H9 (cell line): ENCODE results near the gene BICDL1. TPM values are rescaled to one million over a fixed set of nuclear protein-coding genes. Genes with fewer than 3 reads are reported as not detected.

ENCODE experiments used
- DNase-seq: peaks from one replicate; pipeline ENCODE4 v3.0.0-alpha.2; 2017
- H2AFZ ChIP-seq: one replicate; pipeline ENCODE4 v1.6.1; 2013; ENCODE audit warnings: mild to moderate bottlenecking, low read length, control low read depth, moderate library complexity
- H2AK5ac ChIP-seq: 2 replicates; pipeline ENCODE4 v1.6.1; 2013; ENCODE audit warnings: low read length, control low read depth, mixed read lengths; ENCODE audit not compliant: insufficient read length
- H2BK120ac ChIP-seq: one replicate; pipeline ENCODE4 v1.6.1; 2013; ENCODE audit warnings: low read depth, mild to moderate bottlenecking, low read length, control low read depth, inconsistent platforms; ENCODE audit not compliant: poor library complexity, severe bottlenecking
- H2BK12ac ChIP-seq: 2 replicates; pipeline ENCODE4 v1.6.1; 2013; ENCODE audit warnings: low read length, control low read depth, mixed read lengths, low read depth; ENCODE audit not compliant: insufficient read length
- H2BK15ac ChIP-seq: 2 replicates; pipeline ENCODE4 v1.6.1; 2013; ENCODE audit warnings: low read depth, low read length, control low read depth
- H2BK20ac ChIP-seq: one replicate; pipeline ENCODE4 v1.6.1; 2013; ENCODE audit warnings: low read depth, mild to moderate bottlenecking, low read length, control low read depth, inconsistent platforms; ENCODE audit not compliant: poor library complexity, severe bottlenecking
- H2BK5ac ChIP-seq: 2 replicates; pipeline ENCODE4 v1.6.1; 2013; ENCODE audit warnings: low read length, control low read depth, mixed read lengths; ENCODE audit not compliant: insufficient read length
- H3K14ac ChIP-seq: 2 replicates; pipeline ENCODE4 v1.6.1; 2013; ENCODE audit warnings: low read length, control low read depth; ENCODE audit not compliant: insufficient read depth
- H3K18ac ChIP-seq: 2 replicates; pipeline ENCODE4 v1.6.1; 2013; ENCODE audit warnings: low read depth, mild to moderate bottlenecking, mixed read lengths, low read length, control low read depth; ENCODE audit not compliant: insufficient read length
- H3K23ac ChIP-seq: 2 replicates; pipeline ENCODE4 v1.6.1; 2013; ENCODE audit warnings: low read length, control low read depth, mixed read lengths, low read depth; ENCODE audit not compliant: insufficient read length
- H3K23me2 ChIP-seq: 2 replicates; pipeline ENCODE4 v1.6.1; 2013; ENCODE audit warnings: low read depth, mild to moderate bottlenecking, mixed read lengths, low read length, control low read depth; ENCODE audit not compliant: insufficient read length, poor library complexity, severe bottlenecking
- H3K27ac ChIP-seq: 2 replicates; pipeline ENCODE4 v1.5.1; 2013; ENCODE audit warnings: low read length, control low read depth, mixed read lengths, low read depth; ENCODE audit not compliant: insufficient read length
- H3K27me3 ChIP-seq: 2 replicates; pipeline ENCODE4 v1.6.1; 2013; ENCODE audit warnings: low read length, control low read depth, inconsistent platforms; ENCODE audit not compliant: insufficient read depth
- H3K4ac ChIP-seq: 2 replicates; pipeline ENCODE4 v1.6.1; 2013; ENCODE audit warnings: low read depth, mild to moderate bottlenecking, control low read depth, inconsistent platforms, low read length, moderate library complexity
- H3K4me1 ChIP-seq: 2 replicates; pipeline ENCODE4 v1.6.1; 2013; ENCODE audit warnings: low read length, control low read depth, inconsistent platforms; ENCODE audit not compliant: insufficient read depth
- H3K4me2 ChIP-seq: 2 replicates; pipeline ENCODE4 v1.6.1; 2013; ENCODE audit warnings: low read length, control low read depth, mixed read lengths; ENCODE audit not compliant: insufficient read length, insufficient read depth
- H3K56ac ChIP-seq: 2 replicates; pipeline ENCODE4 v1.6.1; 2013; ENCODE audit warnings: low read depth, mild to moderate bottlenecking, mixed read lengths, low read length, control low read depth; ENCODE audit not compliant: insufficient read length
- H3K79me1 ChIP-seq: 2 replicates; pipeline ENCODE4 v1.6.1; 2013; ENCODE audit warnings: low read depth, mild to moderate bottlenecking, moderate library complexity, low read length, control low read depth, inconsistent platforms; ENCODE audit not compliant: insufficient read depth, poor library complexity, severe bottlenecking
- H3K79me2 ChIP-seq: 2 replicates; pipeline ENCODE4 v1.6.1; 2013; ENCODE audit warnings: low read length, control low read depth, inconsistent platforms; ENCODE audit not compliant: insufficient read depth
- H3K9ac ChIP-seq: 2 replicates; pipeline ENCODE4 v1.6.1; 2013; ENCODE audit warnings: low read length, control low read depth, mixed read lengths; ENCODE audit not compliant: insufficient read length; ENCODE audit errors: extremely low read depth
- H3K9me3 ChIP-seq: one replicate; pipeline ENCODE4 v1.6.1; 2013; ENCODE audit warnings: low read depth, low read length, inconsistent platforms; ENCODE audit not compliant: control insufficient read depth
- H3T11ph ChIP-seq: one replicate; pipeline ENCODE4 v1.6.1; 2013; ENCODE audit warnings: mild to moderate bottlenecking, low read length, control low read depth, inconsistent platforms
- H4K20me1 ChIP-seq: one replicate; pipeline ENCODE4 v1.6.1; 2013; ENCODE audit not compliant: control insufficient read depth, insufficient read length, insufficient read depth
- H4K5ac ChIP-seq: 2 replicates; pipeline ENCODE4 v1.6.1; 2013; ENCODE audit warnings: low read depth, mild to moderate bottlenecking, mixed read lengths, low read length, control low read depth; ENCODE audit not compliant: insufficient read length
- H4K8ac ChIP-seq: replicated peaks from 2 replicates; pipeline ENCODE4 v1.6.1; 2013; ENCODE audit warnings: low read length, control low read depth, mixed read lengths, low read depth; ENCODE audit not compliant: insufficient read length
- H4K91ac ChIP-seq: 2 replicates; pipeline ENCODE4 v1.6.1; 2013; ENCODE audit warnings: low read depth, mild to moderate bottlenecking, moderate library complexity, mixed read lengths, low read length, control low read depth; ENCODE audit not compliant: insufficient read length
- H3K27ac Mint-ChIP-seq, 3 experiments: 2 replicates in 2 of 3; 3 replicates in 1 of 3; pipeline ENCODE4 v1.8.0; 2020 to 2021; ENCODE audit warnings: mixed read lengths in 3 of 3, mild to moderate bottlenecking in 1 of 3, moderate library complexity in 1 of 3
- H3K27me3 Mint-ChIP-seq: 2 replicates; pipeline ENCODE4 v1.8.0; 2021; ENCODE audit warnings: low read depth, mild to moderate bottlenecking, moderate library complexity, mixed read lengths
- H3K36me3 Mint-ChIP-seq, 3 experiments: 2 replicates in 2 of 3; 3 replicates in 1 of 3; pipeline ENCODE4 v1.8.0; 2020 to 2021; ENCODE audit warnings: low read depth in 3 of 3, mixed read lengths in 3 of 3; ENCODE audit not compliant: insufficient read depth in 1 of 3
- H3K4me1 Mint-ChIP-seq, 2 experiments: 2 replicates each; pipeline ENCODE4 v1.8.0; 2020; ENCODE audit warnings: mixed read lengths in 2 of 2
- H3K4me3 Mint-ChIP-seq, 2 experiments: 2 replicates in 1 of 2; 3 replicates in 1 of 2; pipeline ENCODE4 v1.8.0; 2020 to 2021; ENCODE audit warnings: mild to moderate bottlenecking in 2 of 2, mixed read lengths in 2 of 2, moderate library complexity in 1 of 2
- H3K9me3 Mint-ChIP-seq, 2 experiments: 2 replicates in 1 of 2; 3 replicates in 1 of 2; pipeline ENCODE4 v1.8.0; 2020; ENCODE audit warnings: mild to moderate bottlenecking in 2 of 2, mixed read lengths in 2 of 2, moderate library complexity in 1 of 2
- CTCF ChIP-seq: fragments of 200-600 bp; sonication (generic); conservative IDR thresholded peaks from 3 replicates; pipeline ENCODE4 v1.8.0; 2021; ENCODE audit warnings: antibody characterized with exemption, mild to moderate bottlenecking
- WGBS: extraction: QIAGEN DNeasy Blood & Tissue Kit; methylation state at CpG from one replicate; pipeline ENCODE4 v1.1.7; 2013; ENCODE audit warnings: missing lambda C conversion rate, low lambda C conversion rate, mixed read lengths; ENCODE audit not compliant: insufficient read length; ENCODE audit errors: extremely low coverage; 5-methylcytosine and 5-hydroxymethylcytosine counted together
- total RNA-seq: library from RNA; stranded (reverse); gene quantifications from 2 replicates; pipeline ENCODE4 v1.2.1, GENCODE V29; 2021

BICDL1 gene
- total RNA-seq, 1 experiment from 2014 or later = 13.8 TPM

GRCh38 chr12:120047072-120047471, 58.0 kb downstream of the BICDL1 start:
- no peak overlapping the region for H2AK5ac ChIP-seq
- Mint-ChIP-seq H3K36me3 (peaks cover 0 to 4% (median 4%) of the 10 kb centered on the region in 3 experiments; a peak in 4 of 7 replicates), H3K27me3 (no peaks in the 10 kb centered on the region), H3K9me3 (peaks cover 0 to under 1% of the 10 kb centered on the region in 2 experiments; a peak in 2 of 5 replicates), H3K27ac (no peak overlapping the region), H3K4me1 (peaks cover 5 to 6% of the 10 kb centered on the region in 2 experiments; a peak in 2 of 4 replicates), H3K4me3 (no peak overlapping the region)
- no peak overlapping the region for H3K23ac ChIP-seq
- no peak overlapping the region for H3K4ac ChIP-seq
- no peak overlapping the region for H2BK5ac ChIP-seq
- H3K27ac ChIP-seq = no peak overlapping the region
- TF ChIP-seq CTCF = no peak
- no peak overlapping the region for H2BK12ac ChIP-seq
- WGBS = no CpG with 5 or more reads among the region's 1 CpG
- no peaks in the 10 kb centered on the region for H3K79me1 ChIP-seq
- no peaks in the 10 kb centered on the region for H3K4me1 ChIP-seq
- H4K91ac ChIP-seq = no peak overlapping the region
- no peaks in the 10 kb centered on the region for H4K20me1 ChIP-seq
- no peaks in the 10 kb centered on the region for H3K79me2 ChIP-seq
- no peak overlapping the region for H3K9ac ChIP-seq
- H3K9me3 ChIP-seq = no peaks in the 10 kb centered on the region
- H2BK120ac ChIP-seq = no peak overlapping the region
- no peak overlapping the region for H3K14ac ChIP-seq
- no peak overlapping the region for H3K18ac ChIP-seq
- no peak overlapping the region for H3K4me2 ChIP-seq
- no peak overlapping the region for H2AFZ ChIP-seq
- H4K8ac ChIP-seq = no peak overlapping the region
- H3T11ph ChIP-seq = no peak overlapping the region
- H2BK15ac ChIP-seq = no peak overlapping the region
- DNase-seq = no peak
- H3K56ac ChIP-seq = no peak overlapping the region
- no peak overlapping the region for H4K5ac ChIP-seq
- H3K23me2 ChIP-seq = no peaks in the 10 kb centered on the region
- no peaks in the 10 kb centered on the region for H3K27me3 ChIP-seq
- H2BK20ac ChIP-seq = no peak overlapping the region
